ENCODE measurements around the gene MYL6B. TPM values are rescaled to one million over a fixed set of nuclear protein-coding genes. Genes with fewer than 3 reads are reported as not detected.

The MYL6B gene
- total and polyA plus RNA-seq, 2 donors (not counting 3 experiments of a cell fraction or from before 2014, with no cell fraction given), result 135 to 185 TPM

DNA sequence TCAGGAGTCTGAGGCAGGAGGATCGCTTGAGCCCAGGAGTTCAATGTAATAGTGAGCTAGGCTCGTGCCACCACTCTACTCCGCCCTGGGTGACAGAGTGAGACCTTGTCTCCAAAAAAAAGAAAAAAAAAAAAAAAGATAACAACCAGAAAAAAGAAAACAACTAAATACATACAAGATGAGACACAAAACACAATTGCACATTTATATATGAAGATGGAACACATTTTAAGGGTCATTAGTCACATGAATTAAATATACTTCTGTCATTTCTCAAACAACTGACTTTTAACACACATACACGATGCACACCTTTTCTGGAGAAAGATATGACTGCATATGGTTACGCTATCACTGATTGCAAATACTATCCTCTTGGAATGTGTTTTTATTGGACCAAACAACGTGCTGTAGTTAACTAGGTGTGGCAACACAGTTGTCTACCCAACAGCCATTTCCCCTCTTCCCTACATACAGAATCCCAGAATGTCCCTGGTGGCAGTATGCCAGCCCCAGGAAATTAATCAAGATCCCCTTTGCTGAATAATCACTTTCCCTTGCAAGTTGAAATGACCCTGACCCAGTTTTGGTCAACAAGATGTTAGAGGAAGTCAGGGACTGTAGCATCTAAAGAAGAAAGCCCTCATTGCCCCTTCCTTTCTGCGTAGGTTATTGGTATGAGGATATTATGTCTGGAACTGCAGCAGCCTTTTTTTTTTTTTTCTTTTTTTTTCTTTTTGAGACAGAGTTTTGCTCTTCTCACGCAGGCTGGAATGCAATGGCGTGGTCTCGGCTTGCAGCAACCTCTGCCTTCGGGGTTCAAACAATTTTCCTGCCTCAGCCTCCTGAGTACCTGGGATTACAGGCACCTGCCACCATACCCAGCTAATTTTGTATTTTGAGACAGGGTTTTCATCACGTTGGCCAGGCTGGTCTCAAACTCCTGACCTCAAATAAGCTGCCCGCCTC is 5.6 kb upstream of the MYL6B start:
- Histone ChIP-seq H3K36me3 (ENCODE audit: control insufficient read depth in 2 of 2, extremely low read depth in 1 of 2, insufficient read depth in 2 of 2, low read length in 2 of 2) (peaks cover 12 to 17% of the 10 kb centered on the region in 2 experiments), H3K9me3 (replicated peaks; ENCODE audit: control insufficient read depth, insufficient read depth, low read length) (no peaks in the 10 kb centered on the region), H3K4me3 (replicated peaks in 1 of 3; ENCODE audit: insufficient read depth in 1 of 3, low read depth in 1 of 3, low read length in 3 of 3) (no peak overlapping the region), H3K27me3 (ENCODE audit: control insufficient read depth in 2 of 2, insufficient read depth in 2 of 2, low read length in 2 of 2) (no peaks in the 10 kb centered on the region), H3K9me1 (replicated peaks; ENCODE audit: control insufficient read depth, extremely low read depth, insufficient read depth, low read length) (no peaks in the 10 kb centered on the region), H3K4me2 (ENCODE audit: insufficient read depth, low read length) (peak overlapping the region; percentile 18), H2AFZ (ENCODE audit: low read depth, low read length) (no peak overlapping the region), H3K79me2 (ENCODE audit: control insufficient read depth, insufficient read depth, low read length) (no peaks in the 10 kb centered on the region), H4K20me1 (replicated peaks; ENCODE audit: control insufficient read depth, extremely low read depth, insufficient read depth, low read length) (no peaks in the 10 kb centered on the region), H3K9ac (replicated peaks; ENCODE audit: extremely low read depth, insufficient read depth, low read length) (no peak overlapping the region), H3K27ac (ENCODE audit: insufficient read depth, low read depth, low read length) (no peak overlapping the region), H3K4me1 (ENCODE audit: control insufficient read depth, extremely low read depth, insufficient read depth, low read length) (peaks cover 32% of the 10 kb centered on the region)
- ChIA-PET CTCF (no interaction called here), POLR2A (no interaction called here)
- dilution Hi-C loops (cut with MboI; ENCODE audit: extremely low pct_ligation_motif_present, low sequenced_read_pairs) (no loop called here), intact Hi-C loops (cut with micrococcal nuclease) (no loop called here)
- BruUV-seq (replicated peaks), result no TSS peak
- peak; percentile 82 for DNase-seq (ENCODE audit: low read depth, low spot score)
- peak; percentile 87 for FAIRE-seq
- TF ChIP-seq GATA2 (IDR thresholded peaks at IDR 0.05; ENCODE audit: insufficient read depth, insufficient read length, low read depth, low read length) (no peak), POLR2AphosphoS5 (IDR thresholded peaks at IDR 0.05; ENCODE audit: insufficient read depth, low read depth, low read length) (peak; percentile 46), POLR2A (IDR thresholded peaks at IDR 0.05; ENCODE audit: low read depth, low read length) (peak; percentile 74), FOS (IDR thresholded peaks at IDR 0.05; ENCODE audit: borderline replicate concordance, insufficient read depth, low read length) (peak; percentile 10)

- peaks cover 4% of the 10 kb centered on the region for H3K79me2 ChIP-seq (ENCODE audit: control insufficient read depth, insufficient read depth, low read length)
- BruUV-seq (replicated peaks), result no TSS peak
- no peak for TF ChIP-seq MYC (IDR thresholded peaks at IDR 0.05; ENCODE audit: low read depth, low read length)
- peak; percentile 20 for TF ChIP-seq FOS (IDR thresholded peaks at IDR 0.05; ENCODE audit: borderline replicate concordance, insufficient read depth, low read length)
- H3K9me1 ChIP-seq (replicated peaks; ENCODE audit: control insufficient read depth, extremely low read depth, insufficient read depth, low read length), result no peaks in the 10 kb centered on the region
- peaks cover 0 to 4% of the 10 kb centered on the region in 2 experiments for H3K36me3 ChIP-seq (ENCODE audit: control insufficient read depth in 2 of 2, extremely low read depth in 1 of 2, insufficient read depth in 2 of 2, low read length in 2 of 2)
- H3K27ac ChIP-seq (ENCODE audit: insufficient read depth, low read depth, low read length), result no peak overlapping the region
- no peaks in the 10 kb centered on the region for H4K20me1 ChIP-seq (replicated peaks; ENCODE audit: control insufficient read depth, extremely low read depth, insufficient read depth, low read length)
- H3K9me3 ChIP-seq (replicated peaks; ENCODE audit: control insufficient read depth, insufficient read depth, low read length), result no peaks in the 10 kb centered on the region
- dilution Hi-C loops (cut with MboI; ENCODE audit: extremely low pct_ligation_motif_present, low sequenced_read_pairs), result no loop called here
- H3K9ac ChIP-seq (replicated peaks; ENCODE audit: extremely low read depth, insufficient read depth, low read length), result no peak overlapping the region
- ChIA-PET CTCF (interaction anchor here (0.9 to 1.8 kb wide), 3 partner anchors 24 to 39 kb away, joined by 3 to 5 read pairs (median 3); partner anchors contain the start of gene SMARCC2), POLR2A (no interaction called here)
- peaks cover 24% of the 10 kb centered on the region for H3K4me1 ChIP-seq (ENCODE audit: control insufficient read depth, extremely low read depth, insufficient read depth, low read length)
- DNase-seq (ENCODE audit: low read depth, low spot score) (peak; percentile 44), FAIRE-seq (peak; percentile 75)
- intact Hi-C loops (cut with micrococcal nuclease), result no loop called here
- H3K4me2 ChIP-seq (ENCODE audit: insufficient read depth, low read length), result no peak overlapping the region
- no peaks in the 10 kb centered on the region for H3K27me3 ChIP-seq (ENCODE audit: control insufficient read depth in 2 of 2, insufficient read depth in 2 of 2, low read length in 2 of 2)
- no peak overlapping the region for H2AFZ ChIP-seq (ENCODE audit: low read depth, low read length)
- H3K4me3 ChIP-seq (replicated peaks in 1 of 3; ENCODE audit: insufficient read depth in 1 of 3, low read depth in 1 of 3, low read length in 3 of 3), result no peak overlapping the region
Observed at GRCh38 chr12:56150563-56150962, 1.8 kb upstream of the MYL6B start.
